ENCODE data around the gene FOXJ1. TPM values are rescaled to one million over a fixed set of nuclear protein-coding genes. Genes with fewer than 3 reads are reported as not detected.

The FOXJ1 gene
- total and polyA plus RNA-seq, 4 donors: 32.5 to 95.0 (median 50.3) TPM

DNA sequence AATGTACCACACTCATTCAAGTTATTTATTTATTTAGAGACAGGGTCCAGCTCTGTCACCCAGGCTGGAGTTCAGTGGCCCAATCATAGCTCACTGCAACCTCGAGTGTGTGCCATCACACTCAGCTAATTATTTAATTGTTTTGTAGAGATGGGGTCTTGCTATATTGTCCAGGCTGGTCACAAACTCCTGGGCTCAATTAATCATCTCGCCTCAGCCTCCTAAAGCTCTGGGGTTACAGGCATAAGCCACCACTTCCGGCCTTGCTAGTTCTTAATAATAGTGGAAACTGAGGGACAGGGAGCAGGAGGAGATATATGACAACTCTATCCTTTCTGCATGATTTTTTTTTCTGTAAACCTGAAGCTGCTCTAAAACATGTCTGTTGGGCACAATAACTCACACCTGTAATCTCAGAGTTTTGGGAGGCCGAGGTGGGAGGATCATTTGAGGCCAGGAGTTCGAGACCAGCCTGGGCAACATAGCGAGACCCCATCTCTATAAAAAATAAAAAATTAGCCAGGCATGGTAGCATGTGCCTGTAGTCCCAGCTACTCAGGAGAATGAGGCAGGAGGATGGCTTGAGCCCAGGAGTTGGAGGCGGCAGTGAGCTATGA, 25.8 kb downstream of the FOXJ1 start:
- no peak for DNase-seq
- H3K4me1 ChIP-seq (ENCODE audit: control insufficient read depth in 5 of 5, insufficient read depth in 5 of 5, low read length in 5 of 5): no peaks in the 10 kb centered on the region
- H3K9me3 ChIP-seq (ENCODE audit: control insufficient read depth in 4 of 4, insufficient read depth in 3 of 4, low read length in 3 of 4): no peaks in the 10 kb centered on the region
- 92% methylated on average over 7 of the region's 7 CpGs for WGBS, 2 donors
- TF ChIP-seq, protein P1, sequence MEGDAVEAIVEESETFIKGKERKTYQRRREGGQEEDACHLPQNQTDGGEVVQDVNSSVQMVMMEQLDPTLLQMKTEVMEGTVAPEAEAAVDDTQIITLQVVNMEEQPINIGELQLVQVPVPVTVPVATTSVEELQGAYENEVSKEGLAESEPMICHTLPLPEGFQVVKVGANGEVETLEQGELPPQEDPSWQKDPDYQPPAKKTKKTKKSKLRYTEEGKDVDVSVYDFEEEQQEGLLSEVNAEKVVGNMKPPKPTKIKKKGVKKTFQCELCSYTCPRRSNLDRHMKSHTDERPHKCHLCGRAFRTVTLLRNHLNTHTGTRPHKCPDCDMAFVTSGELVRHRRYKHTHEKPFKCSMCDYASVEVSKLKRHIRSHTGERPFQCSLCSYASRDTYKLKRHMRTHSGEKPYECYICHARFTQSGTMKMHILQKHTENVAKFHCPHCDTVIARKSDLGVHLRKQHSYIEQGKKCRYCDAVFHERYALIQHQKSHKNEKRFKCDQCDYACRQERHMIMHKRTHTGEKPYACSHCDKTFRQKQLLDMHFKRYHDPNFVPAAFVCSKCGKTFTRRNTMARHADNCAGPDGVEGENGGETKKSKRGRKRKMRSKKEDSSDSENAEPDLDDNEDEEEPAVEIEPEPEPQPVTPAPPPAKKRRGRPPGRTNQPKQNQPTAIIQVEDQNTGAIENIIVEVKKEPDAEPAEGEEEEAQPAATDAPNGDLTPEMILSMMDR (IDR thresholded peaks at IDR 0.05; ENCODE audit: control extremely low read depth, extremely low read depth): no peak
- no peaks in the 10 kb centered on the region for H3K36me3 ChIP-seq (ENCODE audit: control insufficient read depth in 4 of 4, insufficient read depth in 4 of 4, low read length in 4 of 4)
- H3K27me3 ChIP-seq (ENCODE audit: control insufficient read depth in 3 of 3, insufficient read depth in 3 of 3, low read length in 2 of 3): no peaks in the 10 kb centered on the region
- no peak for ATAC-seq (ENCODE audit: insufficient read depth, low FRiP score)
- H3K9ac ChIP-seq (ENCODE audit: insufficient read depth in 1 of 2, low read length in 2 of 2): no peak overlapping the region
- no peak overlapping the region for H3K4me3 ChIP-seq
- no peak overlapping the region for H3K27ac ChIP-seq (ENCODE audit: low read depth in 1 of 2, low read length in 1 of 2)

DNA sequence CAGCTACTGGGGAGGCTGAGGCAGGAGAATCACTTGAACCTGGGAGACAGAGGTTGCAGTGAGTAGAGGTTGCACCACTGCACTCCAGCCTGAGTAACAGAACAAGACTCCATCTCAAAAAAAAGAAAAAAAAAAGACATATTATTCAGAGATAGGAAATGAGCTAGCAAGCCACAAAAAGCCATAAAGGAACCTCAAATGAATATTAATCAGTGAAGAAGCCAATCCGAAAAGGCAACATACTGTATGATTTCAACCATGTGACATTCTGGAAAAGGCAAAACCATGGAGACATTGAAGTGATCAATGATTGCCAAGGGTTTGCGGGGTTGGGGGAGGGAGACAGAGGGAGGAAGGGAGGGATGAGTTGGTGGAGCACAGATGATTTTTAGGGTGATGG, 29.1 kb downstream of the FOXJ1 start:
- no peak for DNase-seq
- WGBS, 2 donors: 71 to 80% methylated on average over 2 of the region's 2 CpGs
- ATAC-seq (ENCODE audit: insufficient read depth, low FRiP score): no peak
- Histone ChIP-seq H3K9me3 (ENCODE audit: control insufficient read depth in 4 of 4, insufficient read depth in 3 of 4, low read length in 3 of 4) (no peaks in the 10 kb centered on the region), H3K27ac (ENCODE audit: low read depth in 1 of 2, low read length in 1 of 2) (no peak overlapping the region), H3K4me1 (ENCODE audit: control insufficient read depth in 5 of 5, insufficient read depth in 5 of 5, low read length in 5 of 5) (no peaks in the 10 kb centered on the region), H3K27me3 (ENCODE audit: control insufficient read depth in 3 of 3, insufficient read depth in 3 of 3, low read length in 2 of 3) (no peaks in the 10 kb centered on the region), H3K36me3 (ENCODE audit: control insufficient read depth in 4 of 4, insufficient read depth in 4 of 4, low read length in 4 of 4) (no peaks in the 10 kb centered on the region), H3K9ac (ENCODE audit: insufficient read depth in 1 of 2, low read length in 2 of 2) (no peak overlapping the region), H3K4me3 (no peak overlapping the region)
- TF ChIP-seq, protein P1 (IDR thresholded peaks at IDR 0.05; ENCODE audit: control extremely low read depth, extremely low read depth): no peak

DNA sequence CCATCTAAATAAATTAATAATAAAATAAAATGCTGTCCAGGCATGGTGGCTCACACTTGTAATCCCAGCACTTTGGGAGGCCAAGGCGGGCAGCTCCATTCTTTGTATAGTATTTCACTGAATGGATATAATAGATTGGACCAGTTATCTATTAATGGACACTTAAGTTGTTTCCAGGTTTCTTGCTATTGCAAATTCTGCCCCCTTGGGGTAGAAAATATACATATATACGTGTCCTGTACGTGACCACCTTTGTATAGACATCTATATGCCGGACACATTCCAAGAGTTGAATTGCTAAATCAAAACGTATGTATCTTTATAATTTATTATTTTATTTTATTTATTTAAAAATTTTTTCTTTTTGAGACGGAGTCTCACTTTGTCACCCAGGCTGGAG, 33.5 kb downstream of the FOXJ1 start:
- ATAC-seq (ENCODE audit: insufficient read depth, low FRiP score) (no peak), DNase-seq (no peak)
- H3K36me3 ChIP-seq (ENCODE audit: control insufficient read depth in 4 of 4, insufficient read depth in 4 of 4, low read length in 4 of 4): peaks cover 0 to 7% (median 1%) of the 10 kb centered on the region in 4 donors

More for the DNA sequence above, 33.5 kb downstream of the FOXJ1 start:
- Histone ChIP-seq H3K4me3 (no peak overlapping the region), H3K27ac (ENCODE audit: low read depth in 1 of 2, low read length in 1 of 2) (no peak overlapping the region), H3K4me1 (ENCODE audit: control insufficient read depth in 5 of 5, insufficient read depth in 5 of 5, low read length in 5 of 5) (peaks cover 0 to 12% (median 7%) of the 10 kb centered on the region in 5 donors), H3K27me3 (ENCODE audit: control insufficient read depth in 3 of 3, insufficient read depth in 3 of 3, low read length in 2 of 3) (no peaks in the 10 kb centered on the region), H3K9ac (ENCODE audit: insufficient read depth in 1 of 2, low read length in 2 of 2) (no peak overlapping the region), H3K9me3 (ENCODE audit: control insufficient read depth in 4 of 4, insufficient read depth in 3 of 4, low read length in 3 of 4) (no peaks in the 10 kb centered on the region)
- WGBS, 2 donors: 78 to 82% methylated on average over 6 of the region's 6 CpGs
- TF ChIP-seq, protein P1 (IDR thresholded peaks at IDR 0.05; ENCODE audit: control extremely low read depth, extremely low read depth): no peak

Measured in lung (tissue), 12 donors.